Esophagus muscularis mucosa (tissue), 3 donors: ENCODE data around the gene AGTRAP.

ENCODE experiments used
- POLR2AphosphoS5 ChIP-seq, 2 donors: sonication (generic); formaldehyde crosslinking; IDR thresholded peaks; one replicate each; pipeline ENCODE4 v1.6.1; 2017; ENCODE audit warnings: antibody characterized with exemption in 2 of 2
- TF ChIP-seq, protein P1 (sequence below), 3 experiments: fragments of 200-600 bp in 2 of 3; fragments of 450-650 bp in 1 of 3; sonication (generic) in 2 of 3; IDR thresholded peaks; one replicate each; pipeline ENCODE4 v1.5.1; 2017 to 2019; ENCODE audit warnings: antibody characterized with exemption in 3 of 3, mild to moderate bottlenecking in 2 of 3, moderate library complexity in 1 of 3

DNA sequence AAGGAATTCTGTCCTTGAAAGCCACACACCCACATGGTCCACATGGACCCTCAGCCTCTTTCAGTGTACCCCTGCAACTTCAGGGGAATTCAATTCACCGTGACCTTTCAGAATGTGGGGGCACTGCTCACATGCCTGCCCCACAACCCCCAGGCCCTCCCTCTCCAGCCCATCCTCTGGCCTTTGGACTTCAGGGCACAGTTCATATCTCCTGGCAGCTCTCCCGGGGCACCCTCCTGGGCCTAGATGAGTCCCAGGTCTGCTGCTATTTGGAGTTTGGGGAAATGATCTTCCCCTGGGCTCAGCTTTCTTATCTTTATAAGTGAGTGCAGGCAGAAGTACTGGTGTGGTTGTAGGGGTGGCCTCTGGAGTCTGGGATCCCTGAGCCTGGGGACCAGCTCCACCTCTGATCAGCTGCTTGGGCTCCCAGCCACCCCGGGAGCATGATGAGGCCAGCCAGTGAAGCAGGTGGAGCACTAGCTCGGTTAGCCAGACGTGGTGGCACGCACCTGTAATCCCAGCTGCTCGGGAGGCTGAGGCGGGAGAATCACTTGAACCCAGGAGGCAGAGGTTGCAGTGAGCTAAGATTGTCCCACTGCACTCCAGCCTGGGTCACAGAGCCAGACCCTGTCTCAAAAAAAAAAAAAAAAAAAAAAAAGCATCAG lies 41.9 kb downstream of the AGTRAP start:
- TF ChIP-seq POLR2AphosphoS5 (IDR thresholded peaks at IDR 0.05), result no peak
- TF ChIP-seq, protein P1, sequence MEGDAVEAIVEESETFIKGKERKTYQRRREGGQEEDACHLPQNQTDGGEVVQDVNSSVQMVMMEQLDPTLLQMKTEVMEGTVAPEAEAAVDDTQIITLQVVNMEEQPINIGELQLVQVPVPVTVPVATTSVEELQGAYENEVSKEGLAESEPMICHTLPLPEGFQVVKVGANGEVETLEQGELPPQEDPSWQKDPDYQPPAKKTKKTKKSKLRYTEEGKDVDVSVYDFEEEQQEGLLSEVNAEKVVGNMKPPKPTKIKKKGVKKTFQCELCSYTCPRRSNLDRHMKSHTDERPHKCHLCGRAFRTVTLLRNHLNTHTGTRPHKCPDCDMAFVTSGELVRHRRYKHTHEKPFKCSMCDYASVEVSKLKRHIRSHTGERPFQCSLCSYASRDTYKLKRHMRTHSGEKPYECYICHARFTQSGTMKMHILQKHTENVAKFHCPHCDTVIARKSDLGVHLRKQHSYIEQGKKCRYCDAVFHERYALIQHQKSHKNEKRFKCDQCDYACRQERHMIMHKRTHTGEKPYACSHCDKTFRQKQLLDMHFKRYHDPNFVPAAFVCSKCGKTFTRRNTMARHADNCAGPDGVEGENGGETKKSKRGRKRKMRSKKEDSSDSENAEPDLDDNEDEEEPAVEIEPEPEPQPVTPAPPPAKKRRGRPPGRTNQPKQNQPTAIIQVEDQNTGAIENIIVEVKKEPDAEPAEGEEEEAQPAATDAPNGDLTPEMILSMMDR (IDR thresholded peaks at IDR 0.05), result no peak
